GM18511 (cell line): ENCODE results near the gene MUSTN1.
A peak's percentile ranks its signal among the peaks of the same experiment; 100 is the strongest.

Experiments
- ATAC-seq: cut with Tn5 transposase; IDR thresholded peaks from one replicate; pipeline ENCODE4 v1.9.1; 2021; ENCODE audit warnings: mild to moderate bottlenecking, moderate library complexity; ENCODE audit not compliant: unreplicated experiment

The MUSTN1 gene

GRCh38 chr3:52834871-52835501 lies at the start of gene MUSTN1:
TSS of gene MUSTN1 (minus strand) at chr3:52835019. CDS start at chr3:52834948, 71 bp downstream.
- no peak for ATAC-seq

GRCh38 chr3:52882377-52882776 lies 47.6 kb upstream of the MUSTN1 start:
- no peak for ATAC-seq

GRCh38 chr3:52881871-52882270 lies 47.1 kb upstream of the MUSTN1 start:
- no peak for ATAC-seq

- peak; percentile 55 for ATAC-seq
Observed at GRCh38 chr3:52880474-52880873, 45.7 kb upstream of the MUSTN1 start.

- peak; percentile 28 for ATAC-seq
Observed at GRCh38 chr3:52880047-52880446, 45.2 kb upstream of the MUSTN1 start.

GRCh38 chr3:52879581-52879980 lies 44.8 kb upstream of the MUSTN1 start:
- ATAC-seq, result no peak

- no peak for ATAC-seq
Observed at GRCh38 chr3:52879090-52879489, 44.3 kb upstream of the MUSTN1 start.

- no peak for ATAC-seq
Observed at GRCh38 chr3:52877085-52877484, 42.3 kb upstream of the MUSTN1 start.

GRCh38 chr3:52874864-52875587 lies 40.2 kb upstream of the MUSTN1 start:
- no peak for ATAC-seq

- ATAC-seq, result no peak
Observed at GRCh38 chr3:52874160-52874701, 39.4 kb upstream of the MUSTN1 start.

GRCh38 chr3:52873433-52874159 lies 38.8 kb upstream of the MUSTN1 start:
- ATAC-seq, result no peak

GRCh38 chr3:52872245-52872644 lies 37.4 kb upstream of the MUSTN1 start:
- ATAC-seq, result no peak

- no peak for ATAC-seq
Observed at GRCh38 chr3:52871761-52872160, 36.9 kb upstream of the MUSTN1 start.

GRCh38 chr3:52870471-52870870 lies 35.7 kb upstream of the MUSTN1 start:
- ATAC-seq, result no peak

- ATAC-seq, result no peak
Observed at GRCh38 chr3:52866427-52866826, 31.6 kb upstream of the MUSTN1 start.

GRCh38 chr3:52865994-52866393 lies 31.2 kb upstream of the MUSTN1 start:
- no peak for ATAC-seq

GRCh38 chr3:52860424-52860768 lies 25.6 kb upstream of the MUSTN1 start:
- ATAC-seq, result no peak

GRCh38 chr3:52859686-52860423 lies 25.0 kb upstream of the MUSTN1 start:
- ATAC-seq, result no peak

- no peak for ATAC-seq
Observed at GRCh38 chr3:52857864-52858263, 23.0 kb upstream of the MUSTN1 start.

- ATAC-seq, result no peak
Observed at GRCh38 chr3:52857133-52857532, 22.3 kb upstream of the MUSTN1 start.

- ATAC-seq, result no peak
Observed at GRCh38 chr3:52856666-52857065, 21.8 kb upstream of the MUSTN1 start.
